ENCODE results near the gene RHO.

DNA sequence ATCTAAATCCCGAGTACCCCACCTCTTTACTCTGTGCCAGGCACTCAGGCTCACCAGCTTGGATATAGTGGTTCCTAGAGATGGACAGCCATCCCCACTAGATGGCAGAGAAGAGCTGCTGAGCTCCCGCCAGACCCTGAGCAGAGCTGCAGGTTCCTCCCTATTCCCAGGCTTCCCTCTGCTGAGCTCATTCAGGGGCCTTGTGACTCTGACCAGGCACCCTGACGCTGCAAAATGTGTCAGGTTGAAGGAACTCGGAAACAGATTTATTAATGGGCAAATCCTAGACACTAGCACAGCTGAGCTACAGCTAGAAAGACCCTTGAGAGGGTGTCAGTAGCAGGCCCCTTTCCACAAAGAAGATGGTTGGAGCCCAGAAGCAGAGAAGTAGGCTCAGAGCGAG lies 38.2 kb upstream of the RHO start:
- TF ChIP-seq, protein P1, sequence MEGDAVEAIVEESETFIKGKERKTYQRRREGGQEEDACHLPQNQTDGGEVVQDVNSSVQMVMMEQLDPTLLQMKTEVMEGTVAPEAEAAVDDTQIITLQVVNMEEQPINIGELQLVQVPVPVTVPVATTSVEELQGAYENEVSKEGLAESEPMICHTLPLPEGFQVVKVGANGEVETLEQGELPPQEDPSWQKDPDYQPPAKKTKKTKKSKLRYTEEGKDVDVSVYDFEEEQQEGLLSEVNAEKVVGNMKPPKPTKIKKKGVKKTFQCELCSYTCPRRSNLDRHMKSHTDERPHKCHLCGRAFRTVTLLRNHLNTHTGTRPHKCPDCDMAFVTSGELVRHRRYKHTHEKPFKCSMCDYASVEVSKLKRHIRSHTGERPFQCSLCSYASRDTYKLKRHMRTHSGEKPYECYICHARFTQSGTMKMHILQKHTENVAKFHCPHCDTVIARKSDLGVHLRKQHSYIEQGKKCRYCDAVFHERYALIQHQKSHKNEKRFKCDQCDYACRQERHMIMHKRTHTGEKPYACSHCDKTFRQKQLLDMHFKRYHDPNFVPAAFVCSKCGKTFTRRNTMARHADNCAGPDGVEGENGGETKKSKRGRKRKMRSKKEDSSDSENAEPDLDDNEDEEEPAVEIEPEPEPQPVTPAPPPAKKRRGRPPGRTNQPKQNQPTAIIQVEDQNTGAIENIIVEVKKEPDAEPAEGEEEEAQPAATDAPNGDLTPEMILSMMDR (IDR thresholded peaks at IDR 0.05), result peak; percentile 82 to 94 (median 90)
- TF ChIP-seq EP300 (IDR thresholded peaks at IDR 0.05), result peak; percentile 83 to 88
